NCI-H1930 (cell line): ENCODE measurements around the gene MAIP1.

ENCODE experiments used
- DNase-seq, 2 experiments: peaks; one replicate each; lab custom pipeline; 2025; lab: John Stamatoyannopoulos, UW

Gene MAIP1

DNA sequence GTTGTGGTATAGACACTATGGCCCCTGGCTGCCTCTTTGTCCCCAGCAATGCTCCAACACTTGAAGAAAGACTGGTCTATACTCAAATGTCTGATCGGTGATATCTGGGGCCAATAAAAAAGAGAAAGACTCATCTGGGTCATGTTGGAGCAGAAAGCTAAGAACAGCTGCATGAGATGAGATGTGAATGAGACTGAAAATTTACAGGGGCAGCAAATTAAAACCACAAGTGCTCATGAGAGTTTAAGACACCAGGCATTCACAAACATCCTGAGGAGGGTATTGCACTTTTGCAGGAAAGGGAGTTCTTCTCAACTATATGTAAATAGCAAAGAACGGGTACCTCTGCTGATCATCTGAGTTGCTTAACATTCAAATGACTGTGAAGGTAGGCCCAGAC, 36.3 kb downstream of the MAIP1 start:
- no peak for DNase-seq

GRCh38 chr2:199992296-199992695, 36.9 kb downstream of the MAIP1 start:
- DNase-seq: no peak

GRCh38 chr2:199994371-199994770, 39.0 kb downstream of the MAIP1 start:
- no peak for DNase-seq

GRCh38 chr2:199994896-199995295, 39.5 kb downstream of the MAIP1 start:
- DNase-seq: no peak

DNA sequence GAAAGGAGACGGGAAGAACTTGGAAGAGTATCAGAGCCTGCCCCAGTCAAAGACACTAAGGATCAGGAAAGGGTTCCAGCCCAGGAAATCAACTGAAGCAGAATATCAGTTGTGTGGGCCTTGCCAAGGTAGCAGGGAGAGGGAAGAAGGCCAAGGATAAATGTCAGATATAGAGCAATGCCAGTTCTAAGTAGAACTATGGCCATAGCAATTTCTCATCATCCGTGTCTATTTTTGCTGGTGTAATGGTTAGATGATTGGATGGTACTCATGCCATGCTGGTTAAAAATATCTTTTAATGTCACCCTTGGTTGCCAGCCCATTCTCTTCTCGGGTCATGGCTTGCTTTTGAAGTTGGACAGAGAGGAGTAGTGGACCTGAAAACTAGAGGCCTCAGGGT, 41.9 kb downstream of the MAIP1 start:
- no peak for DNase-seq

DNA sequence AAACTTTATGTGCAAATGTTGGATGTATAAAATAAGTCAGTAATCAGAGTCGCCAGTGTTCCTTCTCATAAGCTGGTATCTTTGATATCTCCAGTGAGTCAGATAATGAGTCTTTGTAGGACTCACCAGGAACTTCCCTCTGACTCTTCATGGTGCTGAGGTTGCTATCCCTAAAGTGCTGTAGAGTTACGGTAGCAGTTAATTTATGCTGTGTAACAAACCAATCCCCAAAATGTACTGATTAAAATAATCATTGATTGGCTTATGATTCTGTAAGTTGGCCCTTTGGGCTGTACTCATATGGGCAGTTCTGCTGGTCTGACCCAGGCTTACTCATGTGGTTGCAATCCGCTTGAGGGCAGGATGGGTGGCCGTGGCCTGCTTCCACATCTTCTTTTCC, 43.8 kb downstream of the MAIP1 start:
- no peak for DNase-seq

GRCh38 chr2:200000444-200001163, 45.2 kb downstream of the MAIP1 start:
- DNase-seq: no peak

DNA sequence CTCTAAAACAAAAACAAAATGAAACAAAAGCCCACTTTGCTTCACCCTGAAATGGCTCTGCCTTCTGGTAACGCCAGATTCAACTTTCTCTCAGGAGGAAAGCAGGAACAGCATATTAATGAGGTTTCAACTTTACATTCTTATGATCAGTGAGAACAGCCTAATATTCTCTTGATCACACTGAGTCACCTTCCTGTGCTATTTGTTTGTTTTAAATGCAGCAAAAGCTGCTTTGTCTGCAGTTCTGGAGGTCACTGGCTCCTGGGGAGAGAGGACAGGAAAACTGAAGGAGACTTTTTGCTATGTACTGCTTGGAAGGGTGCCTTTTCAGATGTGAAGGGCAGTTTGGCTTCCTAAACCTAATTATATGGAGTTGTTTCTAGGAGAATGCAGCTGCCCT, 48.1 kb downstream of the MAIP1 start:
- no peak for DNase-seq

DNA sequence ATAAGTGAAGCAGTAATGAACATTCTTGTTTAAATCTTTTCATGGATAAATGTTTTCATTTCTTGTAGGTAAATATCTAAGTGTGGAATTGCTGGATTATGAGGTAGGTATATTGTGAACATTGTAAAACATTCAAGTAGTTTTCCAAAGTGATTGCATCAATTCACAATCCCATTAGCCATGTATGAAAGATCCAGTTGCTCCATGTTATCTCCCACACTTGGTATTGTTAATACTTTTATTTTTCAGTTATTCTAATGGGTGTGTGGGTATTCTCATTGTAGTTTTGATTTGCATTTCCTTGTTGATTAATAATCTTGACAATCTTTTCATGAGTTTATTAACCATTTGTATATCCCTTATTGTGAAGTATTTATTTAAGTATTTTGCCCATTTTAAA, 50.3 kb downstream of the MAIP1 start:
- DNase-seq: no peak

GRCh38 chr2:200007306-200007705, 51.9 kb downstream of the MAIP1 start:
- DNase-seq: no peak

GRCh38 chr2:200012401-200012800, 57.0 kb downstream of the MAIP1 start:
- no peak for DNase-seq
